ENCODE results near the gene FRMD4A.
"Not testable (repeated sequence)": the region's sequence is repeated elsewhere in the genome, so short reads cannot be mapped to it uniquely, and the experiment has no call there.

The FRMD4A gene

GRCh38 chr10:13767148-13767547, 563.6 kb downstream of the FRMD4A start:
- not testable (repeated sequence) for DNase-seq

DNA sequence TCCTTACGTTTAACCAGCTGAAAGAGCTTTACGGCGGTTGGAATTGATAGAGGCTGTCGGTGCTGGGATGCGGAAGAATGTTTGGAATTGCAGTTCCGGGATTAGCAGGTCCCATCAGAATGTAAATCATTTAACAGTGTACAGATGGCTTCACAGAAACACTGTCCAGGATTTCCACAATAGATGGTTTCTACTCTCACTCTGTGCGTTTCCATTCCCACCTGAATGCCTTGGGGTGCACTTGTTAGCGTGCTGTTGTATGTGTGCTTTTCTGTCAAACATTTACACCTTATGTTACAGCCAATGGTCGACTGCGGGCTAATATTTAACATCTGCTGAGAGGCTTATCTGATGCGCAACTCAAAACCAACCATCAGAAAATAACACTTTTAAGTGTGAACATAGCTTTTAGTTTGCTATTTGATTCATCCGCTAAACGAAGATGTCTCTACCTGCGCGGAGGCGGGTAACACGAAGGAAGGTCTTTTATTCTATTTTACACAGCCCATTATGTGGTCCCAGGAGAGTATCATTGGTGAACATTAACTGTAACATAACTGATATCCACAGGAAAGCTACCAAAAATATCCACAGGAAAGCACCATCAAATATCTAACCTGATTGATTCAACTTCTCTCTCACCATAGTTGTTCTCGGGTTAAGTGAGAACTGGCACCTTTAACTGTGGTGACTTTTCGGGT, 564.9 kb downstream of the FRMD4A start:
- DNase-seq = peak; percentile 79

DNA sequence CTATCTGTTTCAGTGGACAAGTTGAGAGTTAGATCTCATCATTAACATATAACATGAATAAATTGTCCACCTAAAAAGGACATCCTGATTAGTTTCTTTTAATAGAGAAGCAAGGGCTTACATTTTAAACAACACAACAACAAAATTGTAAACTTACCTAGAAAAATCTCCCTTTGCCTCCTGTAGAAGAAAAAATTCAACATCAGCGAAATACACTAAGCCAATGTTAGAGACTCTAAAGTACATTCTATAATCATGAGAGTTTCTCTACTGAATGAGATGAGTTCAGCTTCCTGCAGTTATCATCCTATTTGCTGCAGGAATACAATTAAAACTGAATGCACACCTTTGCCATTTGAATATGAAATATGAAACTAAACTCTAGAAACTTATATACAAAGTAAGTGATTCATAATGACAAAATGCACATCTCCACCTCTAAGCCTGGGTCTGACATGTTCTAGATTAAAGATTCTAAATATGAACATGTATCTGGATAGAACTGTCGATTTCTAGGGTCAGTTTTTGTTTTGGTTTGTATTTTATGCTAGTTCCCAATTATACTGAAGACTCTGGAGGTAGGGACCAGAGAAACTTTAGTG, 569.1 kb downstream of the FRMD4A start:
- no peak for DNase-seq

- no peak for DNase-seq
Observed at GRCh38 chr10:13759168-13759567, 571.6 kb downstream of the FRMD4A start.

- no peak for DNase-seq
Observed at GRCh38 chr10:13758756-13759155, 572.0 kb downstream of the FRMD4A start.

GRCh38 chr10:13758312-13758711, 572.4 kb downstream of the FRMD4A start:
- no peak for DNase-seq

- DNase-seq = no peak
Observed at GRCh38 chr10:13754277-13754676, 576.4 kb downstream of the FRMD4A start.

DNA sequence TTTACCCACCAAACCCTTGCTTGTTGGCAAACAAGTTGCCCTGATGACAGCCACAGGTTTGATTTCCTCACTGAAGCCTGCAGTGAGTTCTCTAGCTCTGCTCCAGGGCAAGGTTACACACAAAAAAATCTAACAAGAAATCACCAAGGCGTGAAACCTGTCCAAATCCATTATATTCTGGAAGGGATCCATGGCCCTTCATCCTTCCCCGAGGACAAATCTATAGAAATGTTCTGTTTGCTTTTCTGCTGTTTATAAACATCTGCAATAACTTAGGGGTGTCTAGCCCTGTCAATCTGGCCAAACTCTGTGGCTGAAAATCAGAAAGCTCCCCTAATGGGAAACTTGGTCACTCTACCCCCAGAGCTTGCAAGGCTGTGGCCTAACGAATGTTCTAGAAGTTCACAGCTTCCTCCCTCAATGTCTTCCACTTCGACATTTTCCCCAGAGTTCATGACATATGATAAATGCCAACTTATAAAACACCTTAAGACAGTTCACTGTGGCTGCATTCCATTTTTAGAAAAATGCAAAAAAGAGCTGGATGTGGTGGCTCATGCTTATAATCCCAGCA, 579.4 kb downstream of the FRMD4A start:
- no peak for DNase-seq

- no peak for DNase-seq
Observed at GRCh38 chr10:13750299-13751190, 580.2 kb downstream of the FRMD4A start.

GRCh38 chr10:13745271-13745670, 585.5 kb downstream of the FRMD4A start:
- DNase-seq = no peak

DNA sequence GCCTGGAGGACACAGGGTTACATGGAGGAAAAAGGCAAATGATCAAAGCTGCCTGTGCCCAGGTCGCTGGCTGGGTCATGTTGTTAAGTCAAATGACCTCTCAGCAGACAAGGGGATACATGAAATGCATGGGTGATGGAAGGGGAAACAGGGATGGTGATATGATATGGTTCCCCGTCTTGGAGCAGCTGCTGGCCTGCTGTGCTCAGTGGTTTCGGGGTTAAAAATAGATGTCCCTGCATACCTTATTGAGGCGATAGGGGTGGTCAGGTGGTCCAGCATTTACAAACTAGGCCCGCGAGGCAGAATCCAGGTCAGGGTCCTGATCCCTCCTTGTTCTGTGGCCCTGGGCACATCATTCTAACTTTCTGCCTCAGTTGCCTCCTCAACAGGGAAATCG, 586.8 kb downstream of the FRMD4A start:
- no peak for DNase-seq

DNA sequence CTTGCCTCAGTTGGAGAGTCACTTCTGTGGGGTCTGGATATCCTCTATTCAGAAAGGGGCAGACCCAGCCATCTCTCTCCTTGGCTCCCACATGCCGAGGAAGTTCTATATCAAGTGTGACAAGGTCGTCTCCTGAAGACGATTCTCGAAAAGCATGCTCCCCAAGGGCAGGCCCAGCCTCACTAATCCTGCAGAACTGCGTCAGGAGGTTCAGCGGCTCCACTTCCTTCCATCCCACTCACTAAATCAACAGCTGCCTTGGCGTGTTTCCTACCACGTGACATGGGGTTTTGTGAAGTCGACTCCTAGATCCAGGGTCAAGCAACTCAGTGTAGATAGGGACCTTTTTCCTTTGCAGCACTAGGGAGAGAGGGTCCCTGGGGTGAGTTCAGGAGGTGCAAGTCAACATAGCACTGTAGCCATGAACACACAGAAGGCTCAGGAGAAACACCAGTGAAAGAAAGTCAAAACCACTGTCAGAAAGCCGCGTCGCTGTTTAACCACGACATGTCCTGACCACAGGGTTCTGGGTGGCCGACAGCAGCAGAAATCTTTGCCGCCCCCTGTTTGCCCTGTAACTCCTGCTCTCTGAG, 587.5 kb downstream of the FRMD4A start:
- no peak for DNase-seq

- no peak for DNase-seq
Observed at GRCh38 chr10:13741438-13741837, 589.3 kb downstream of the FRMD4A start.

DNA sequence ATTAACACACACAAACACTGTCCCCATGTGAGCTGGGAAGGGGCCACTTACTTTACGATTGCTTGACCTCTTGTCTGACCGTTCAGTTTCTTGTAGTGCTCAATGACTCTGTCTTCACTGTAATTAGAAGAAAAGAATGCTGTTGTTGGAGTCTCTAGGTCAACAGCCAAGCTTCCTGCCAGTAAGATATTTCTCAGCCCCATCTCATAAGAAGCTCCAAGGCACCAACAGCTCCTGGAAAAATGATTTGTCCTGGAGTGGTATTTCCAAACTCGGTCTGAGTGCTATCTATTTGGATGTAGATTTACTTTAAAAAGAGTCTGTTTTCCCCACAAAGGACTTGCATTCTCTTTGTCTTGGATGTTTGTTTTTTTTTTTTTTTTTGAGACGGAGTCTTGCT, 590.3 kb downstream of the FRMD4A start:
- DNase-seq = no peak

- DNase-seq = no peak
Observed at GRCh38 chr10:13739183-13739582, 591.5 kb downstream of the FRMD4A start.

DNA sequence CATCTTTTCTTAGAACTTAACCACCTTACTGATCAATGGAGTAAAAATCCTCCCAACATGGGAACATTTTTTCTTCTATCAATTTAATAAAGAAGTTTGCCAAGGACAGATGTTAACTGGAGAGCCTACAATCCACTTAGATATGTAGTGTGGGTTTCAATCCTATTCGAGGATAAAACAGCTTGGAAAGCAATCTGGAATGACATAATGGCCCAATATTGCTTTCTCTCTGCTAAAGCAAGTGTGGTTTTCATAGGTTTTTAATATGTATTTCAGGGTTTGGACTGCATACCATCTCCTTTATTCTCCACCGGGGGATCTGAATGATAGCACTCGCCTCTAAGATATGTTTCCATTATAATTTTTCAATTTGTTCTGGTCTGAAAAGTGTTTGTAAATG, 594.2 kb downstream of the FRMD4A start:
- no peak for DNase-seq

- no peak for DNase-seq
Observed at GRCh38 chr10:13734151-13734550, 596.6 kb downstream of the FRMD4A start.

- no peak for DNase-seq
Observed at GRCh38 chr10:13733071-13733470, 597.7 kb downstream of the FRMD4A start.

DNA sequence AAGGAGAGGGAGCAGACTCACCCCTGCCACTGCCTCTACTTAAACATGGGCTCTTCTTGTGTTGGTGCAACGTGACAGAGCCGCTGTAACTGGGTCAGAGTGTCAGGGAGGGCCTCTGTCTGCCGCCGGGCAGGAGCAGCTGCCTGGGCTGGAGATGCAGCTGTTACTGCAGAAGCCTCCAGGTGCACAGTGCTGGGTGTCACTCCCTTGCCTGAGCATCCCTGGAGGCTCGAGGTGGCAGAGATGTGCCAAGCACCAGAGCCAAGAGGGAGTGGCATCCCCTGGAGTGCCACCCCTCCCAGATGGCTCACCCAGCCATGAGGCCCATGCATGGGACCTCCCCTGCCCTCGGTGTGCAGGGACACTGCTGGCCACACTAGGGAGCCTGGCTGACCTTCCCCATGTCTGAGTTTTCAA, 598.3 kb downstream of the FRMD4A start:
- DNase-seq = no peak

DNA sequence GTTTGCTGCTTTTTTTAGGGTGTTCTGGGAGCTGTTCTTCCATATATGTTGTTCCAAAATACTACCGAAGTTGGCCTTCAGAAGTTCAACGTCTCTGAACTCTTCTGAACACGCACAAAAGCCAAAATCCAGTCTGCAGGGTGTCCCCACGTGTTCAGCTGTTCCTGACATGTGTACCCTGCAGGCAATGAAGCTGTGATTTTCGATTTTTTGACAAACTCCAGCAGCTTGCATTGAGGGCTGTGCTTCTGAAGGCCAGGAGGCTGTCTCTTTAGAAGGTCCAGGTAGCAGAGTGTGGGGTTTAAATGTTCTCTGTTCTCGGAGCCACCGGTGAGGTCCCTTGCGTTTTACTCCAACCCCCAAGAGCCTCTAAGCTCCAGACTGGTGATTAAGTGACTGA, 598.9 kb downstream of the FRMD4A start:
- DNase-seq = no peak

GRCh38 chr10:13730956-13731355, 599.8 kb downstream of the FRMD4A start:
- DNase-seq = no peak

DNA sequence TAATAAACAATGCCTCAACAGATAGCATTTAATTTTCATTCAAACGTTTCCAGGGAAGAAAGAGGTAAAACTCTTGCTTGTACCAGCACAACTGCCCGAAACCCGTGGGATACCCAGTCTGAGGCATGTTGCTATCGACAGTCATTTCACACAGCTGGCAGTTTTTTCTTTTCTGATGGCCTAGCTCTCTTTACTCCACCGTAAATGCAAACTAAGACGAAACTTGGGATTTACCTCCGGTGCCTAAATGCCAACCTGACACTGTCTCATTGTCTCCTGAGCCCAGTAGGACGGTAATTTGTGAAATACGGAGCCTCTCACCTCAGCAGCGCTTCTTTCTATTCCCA, 600.4 kb downstream of the FRMD4A start:
- no peak for DNase-seq

GRCh38 chr10:13729586-13730305, 601.0 kb downstream of the FRMD4A start:
- DNase-seq = no peak
